ENCODE measurements around the gene ZNF487. TPM values are rescaled to one million over a fixed set of nuclear protein-coding genes. Genes with fewer than 3 reads are reported as not detected.
"Not testable (repeated sequence)": the region's sequence is repeated elsewhere in the genome, so short reads cannot be mapped to it uniquely, and the experiment has no call there.

Gene ZNF487
- total RNA-seq, 1 donor from 2014 or later = 2.9 TPM

GRCh38 chr10:43420369-43421200, 16.3 kb upstream of the ZNF487 start:
- H3K4me3 Mint-ChIP-seq = peak overlapping the region; percentile 88
- peak overlapping the region; percentile 94 for H3K27ac Mint-ChIP-seq
- peaks cover 36% of the 10 kb centered on the region for H3K4me1 Mint-ChIP-seq
- peak; percentile 73 for DNase-seq
- no peak for TF ChIP-seq CTCF (IDR thresholded peaks at IDR 0.05)
- intact Hi-C loops (cut with micrococcal nuclease) = loop anchor here (1.0 kb wide), 3 partner anchors 11 to 23 kb away; partner anchors contain the start of gene HNRNPF
- CTCF ChIA-PET = interaction anchor here (0.6 to 1.5 kb wide), 3 partner anchors 10 to 16 kb away, joined by 3 to 4 read pairs (median 4); partner anchors contain the start of gene ZNF487
- H3K27me3 Mint-ChIP-seq = no peaks in the 10 kb centered on the region
- POLR2A ChIA-PET = interaction anchor here (0.8 to 5.5 kb wide), 9 partner anchors 11 to 57 kb away, joined by 3 to 128 read pairs (median 8); partner anchors contain the start of genes HNRNPF and ZNF487
- peak; percentile 83 for ATAC-seq (ENCODE audit: low read depth)
- H3K9me3 Mint-ChIP-seq = no peaks in the 10 kb centered on the region
- H3K36me3 Mint-ChIP-seq (ENCODE audit: low read depth) = no peaks in the 10 kb centered on the region

DNA sequence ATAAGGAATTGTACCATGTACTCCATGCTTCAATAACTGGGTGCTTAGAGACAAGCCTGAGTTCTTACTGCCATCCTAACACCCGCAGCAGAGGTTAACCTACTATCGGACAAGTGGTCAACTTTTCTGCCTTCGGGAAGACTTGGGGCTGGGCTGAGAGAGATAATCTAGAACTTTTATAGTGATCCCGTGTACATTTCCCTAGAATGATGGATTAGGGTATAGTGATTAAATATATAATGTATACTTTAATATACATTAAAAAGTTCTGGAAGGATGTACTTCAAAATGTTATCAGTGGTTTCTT, 15.8 kb upstream of the ZNF487 start:
- intact Hi-C loops (cut with micrococcal nuclease) = no loop called here
- no peaks in the 10 kb centered on the region for H3K27me3 Mint-ChIP-seq
- no peak for TF ChIP-seq CTCF (IDR thresholded peaks at IDR 0.05)
- peak overlapping the region; percentile 94 for H3K27ac Mint-ChIP-seq
- H3K9me3 Mint-ChIP-seq = no peaks in the 10 kb centered on the region
- ChIA-PET CTCF (interaction anchor here (0.6 to 0.9 kb wide), 2 partner anchors 11 to 14 kb away, joined by 3 to 4 read pairs; no protein-coding TSS in a partner anchor), POLR2A (interaction anchor here (0.8 to 5.5 kb wide), 7 partner anchors 12 to 58 kb away, joined by 4 to 128 read pairs (median 8); partner anchors contain the start of genes HNRNPF and ZNF487)
- peaks cover 36% of the 10 kb centered on the region for H3K4me1 Mint-ChIP-seq
- H3K36me3 Mint-ChIP-seq (ENCODE audit: low read depth) = no peaks in the 10 kb centered on the region
- DNase-seq (no peak), ATAC-seq (ENCODE audit: low read depth) (no peak)
- peak overlapping the region; percentile 88 for H3K4me3 Mint-ChIP-seq

GRCh38 chr10:43421519-43421918, 15.4 kb upstream of the ZNF487 start:
- Mint-ChIP-seq H3K27ac (peak overlapping the region; percentile 67), H3K4me1 (peaks cover 36% of the 10 kb centered on the region), H3K36me3 (ENCODE audit: low read depth) (no peaks in the 10 kb centered on the region), H3K27me3 (no peaks in the 10 kb centered on the region), H3K9me3 (no peaks in the 10 kb centered on the region), H3K4me3 (peak overlapping the region; percentile 44)
- ATAC-seq (ENCODE audit: low read depth) = no peak
- POLR2A ChIA-PET = interaction anchor here (1.2 to 5.5 kb wide), 3 partner anchors 12 to 31 kb away, joined by 4 to 128 read pairs (median 22); partner anchors contain the start of gene HNRNPF
- no peak for TF ChIP-seq CTCF (IDR thresholded peaks at IDR 0.05)
- no peak for DNase-seq
- CTCF ChIA-PET = no interaction called here
- intact Hi-C loops (cut with micrococcal nuclease) = no loop called here

DNA sequence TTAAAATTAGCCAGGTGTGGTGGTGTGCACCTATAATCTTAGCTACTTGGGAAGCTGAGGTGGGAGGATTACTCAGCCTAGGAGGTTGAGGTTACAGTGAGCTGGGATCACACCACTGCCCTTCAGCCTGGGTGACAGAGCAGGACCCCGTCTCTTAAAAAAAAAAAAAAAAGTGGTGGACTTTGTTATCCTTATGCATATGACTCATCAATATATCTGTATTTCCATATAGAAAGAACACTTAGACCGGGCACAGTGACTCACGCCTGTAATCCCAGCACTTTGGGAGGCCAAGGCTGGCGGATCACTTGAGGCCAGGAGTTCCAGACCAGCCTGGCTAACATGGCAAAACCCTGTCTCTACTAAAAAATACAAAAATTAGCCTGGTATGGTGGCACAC, 15.0 kb upstream of the ZNF487 start:
- H3K27me3 Mint-ChIP-seq; DNase-seq; intact Hi-C loops (cut with micrococcal nuclease); CTCF ChIA-PET; H3K36me3 Mint-ChIP-seq (ENCODE audit: low read depth); ATAC-seq (ENCODE audit: low read depth); H3K9me3 Mint-ChIP-seq: not testable (repeated sequence)
- Mint-ChIP-seq H3K4me3 (peak overlapping the region; percentile 44), H3K4me1 (peaks cover 37% of the 10 kb centered on the region), H3K27ac (peak overlapping the region; percentile 67)
- POLR2A ChIA-PET = interaction anchor here (1.2 to 5.5 kb wide), 3 partner anchors 13 to 30 kb away, joined by 4 to 128 read pairs (median 22); partner anchors contain the start of gene HNRNPF

- ChIA-PET POLR2A (interaction anchor here (0.6 to 0.8 kb wide), 2 partner anchors 13 to 149 kb away, joined by 6 to 7 read pairs; partner anchors contain the start of gene ZNF487), CTCF (no interaction called here)
- H3K27ac Mint-ChIP-seq = no peak overlapping the region
- no peak overlapping the region for H3K4me3 Mint-ChIP-seq
- peaks cover 30% of the 10 kb centered on the region for H3K4me1 Mint-ChIP-seq
- no peak for ATAC-seq (ENCODE audit: low read depth)
- no peaks in the 10 kb centered on the region for H3K27me3 Mint-ChIP-seq
- H3K9me3 Mint-ChIP-seq = no peaks in the 10 kb centered on the region
- no peak for TF ChIP-seq CTCF (IDR thresholded peaks at IDR 0.05)
- no peaks in the 10 kb centered on the region for H3K36me3 Mint-ChIP-seq (ENCODE audit: low read depth)
- DNase-seq = no peak
- intact Hi-C loops (cut with micrococcal nuclease) = no loop called here
Measured at GRCh38 chr10:43424416-43424815, 12.5 kb upstream of the ZNF487 start.

GRCh38 chr10:43426476-43426875, 10.4 kb upstream of the ZNF487 start:
- ATAC-seq (ENCODE audit: low read depth); intact Hi-C loops (cut with micrococcal nuclease); H3K9me3 Mint-ChIP-seq; H3K27me3 Mint-ChIP-seq; CTCF ChIA-PET; H3K4me3 Mint-ChIP-seq; DNase-seq; H3K36me3 Mint-ChIP-seq (ENCODE audit: low read depth): not testable (repeated sequence)
- POLR2A ChIA-PET = interaction anchor here (0.6 to 2.4 kb wide), 8 partner anchors 8 to 31 kb away, joined by 3 to 25 read pairs (median 8); partner anchors contain the start of genes HNRNPF and ZNF487
- peaks cover 14% of the 10 kb centered on the region for H3K4me1 Mint-ChIP-seq
- peak overlapping the region; percentile 46 for H3K27ac Mint-ChIP-seq
